Panc1 (cell line): ENCODE measurements around the gene NUP98.

ENCODE experiments used
- POLR2AphosphoS5 ChIP-seq: IDR thresholded peaks from 2 replicates; pipeline ENCODE4 v1.6.1; 2012; ENCODE audit warnings: mild to moderate bottlenecking, low read depth, low read length, moderate library complexity
- TF ChIP-seq, protein P1 (sequence below): fragments of 450-650 bp; IDR thresholded peaks from 2 replicates; pipeline ENCODE4 v1.5.1; 2017; ENCODE audit warnings: mild to moderate bottlenecking

GRCh38 chr11:3736816-3737215 lies 60.5 kb downstream of the NUP98 start:
- TF ChIP-seq POLR2AphosphoS5, result no peak
- TF ChIP-seq, protein P1, sequence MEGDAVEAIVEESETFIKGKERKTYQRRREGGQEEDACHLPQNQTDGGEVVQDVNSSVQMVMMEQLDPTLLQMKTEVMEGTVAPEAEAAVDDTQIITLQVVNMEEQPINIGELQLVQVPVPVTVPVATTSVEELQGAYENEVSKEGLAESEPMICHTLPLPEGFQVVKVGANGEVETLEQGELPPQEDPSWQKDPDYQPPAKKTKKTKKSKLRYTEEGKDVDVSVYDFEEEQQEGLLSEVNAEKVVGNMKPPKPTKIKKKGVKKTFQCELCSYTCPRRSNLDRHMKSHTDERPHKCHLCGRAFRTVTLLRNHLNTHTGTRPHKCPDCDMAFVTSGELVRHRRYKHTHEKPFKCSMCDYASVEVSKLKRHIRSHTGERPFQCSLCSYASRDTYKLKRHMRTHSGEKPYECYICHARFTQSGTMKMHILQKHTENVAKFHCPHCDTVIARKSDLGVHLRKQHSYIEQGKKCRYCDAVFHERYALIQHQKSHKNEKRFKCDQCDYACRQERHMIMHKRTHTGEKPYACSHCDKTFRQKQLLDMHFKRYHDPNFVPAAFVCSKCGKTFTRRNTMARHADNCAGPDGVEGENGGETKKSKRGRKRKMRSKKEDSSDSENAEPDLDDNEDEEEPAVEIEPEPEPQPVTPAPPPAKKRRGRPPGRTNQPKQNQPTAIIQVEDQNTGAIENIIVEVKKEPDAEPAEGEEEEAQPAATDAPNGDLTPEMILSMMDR, result no peak
